Uterus (tissue), 4 donors: ENCODE results near the gene ARHGEF11. TPM values are rescaled to one million over a fixed set of nuclear protein-coding genes. Genes with fewer than 3 reads are reported as not detected.
A peak's percentile ranks its signal among the peaks of the same experiment; 100 is the strongest.

Experiments
- DNase-seq, 2 donors: peaks; one replicate each; pipeline ENCODE4 v3.0.0-alpha.2; 2019 to 2020
- H3K27ac ChIP-seq, 2 donors: fragments of 200-600 bp; sonication (generic); 1 replicate in 1 of 2; 2 replicates in 1 of 2; pipeline ENCODE4 v1.5.1; 2016 to 2018
- H3K27me3 ChIP-seq, 2 donors: fragments of 200-600 bp; sonication (generic); one replicate each; pipeline ENCODE4 v1.5.1; 2018 to 2019; ENCODE audit warnings: control low read depth in 1 of 2
- H3K36me3 ChIP-seq, 2 donors: fragments of 200-600 bp; sonication (generic); one replicate each; pipeline ENCODE4 v1.5.1; 2019; ENCODE audit warnings: control low read depth in 1 of 2
- H3K4me1 ChIP-seq, 2 donors: fragments of 200-600 bp; sonication (generic); one replicate each; pipeline ENCODE4 v1.5.1; 2018 to 2019; ENCODE audit warnings: control low read depth in 1 of 2
- H3K4me3 ChIP-seq, 2 donors: fragments of 200-600 bp; sonication (generic); 1 replicate in 1 of 2; 2 replicates in 1 of 2; pipeline ENCODE4 v1.5.1; 2018 to 2019; ENCODE audit warnings: mild to moderate bottlenecking in 1 of 2
- H3K9me3 ChIP-seq, 2 donors: fragments of 200-600 bp; sonication (generic); one replicate each; pipeline ENCODE4 v1.5.1; 2019; ENCODE audit warnings: control low read depth in 1 of 2
- CTCF ChIP-seq, 4 experiments: fragments of 200-600 bp in 2 of 4; fragments of 450-650 bp in 2 of 4; sonication (generic) in 2 of 4; IDR thresholded peaks; one replicate each; pipeline ENCODE4 v1.5.1; 2016 to 2019; ENCODE audit warnings: antibody characterized with exemption in 4 of 4, mild to moderate bottlenecking in 2 of 4, moderate library complexity in 1 of 4
- POLR2A ChIP-seq, 2 donors: fragments of 450-650 bp; IDR thresholded peaks; one replicate each; pipeline ENCODE4 v1.6.1; 2016; ENCODE audit warnings: antibody characterized with exemption in 2 of 2, mild to moderate bottlenecking in 1 of 2, moderate library complexity in 1 of 2
- intact Hi-C: fragments of 100-400 bp; cut with DNase I; formaldehyde crosslinking; loops from one replicate; pipeline ENCODE4 v1.15.1; 2023; ENCODE audit warnings: low total_unique reads
- total RNA-seq, 4 donors: library from RNA; depleted of rRNA in 3 of 4; stranded (reverse); fragments of >200 nt in 3 of 4; gene quantifications; one replicate each; pipeline versions ENCODE4 v1.1.0 to v1.2.4, GENCODE V29; 2014 to 2023
- donor health status: DM: yes; HTN: yes; CAD: no.

Gene ARHGEF11
- total RNA-seq, 4 donors from 2014 or later = 28.2 to 65.3 (median 40.5) TPM

GRCh38 chr1:156899956-156900718 lies 145.4 kb downstream of the ARHGEF11 start:
- Histone ChIP-seq H3K4me1 (peaks cover 0 to 11% of the 10 kb centered on the region in 2 donors), H3K36me3 (no peaks in the 10 kb centered on the region), H3K9me3 (no peaks in the 10 kb centered on the region), H3K27me3 (no peaks in the 10 kb centered on the region), H3K4me3 (no peak overlapping the region), H3K27ac (peak overlapping the region; percentile 42 to 97)
- no peak for DNase-seq
- intact Hi-C loops = no loop called here
- TF ChIP-seq POLR2A (IDR thresholded peaks at IDR 0.05) (no peak), CTCF (IDR thresholded peaks at IDR 0.05) (no peak)

- Histone ChIP-seq H3K4me1 (peaks cover 0 to 11% of the 10 kb centered on the region in 2 donors), H3K9me3 (no peaks in the 10 kb centered on the region), H3K4me3 (no peak overlapping the region), H3K36me3 (no peaks in the 10 kb centered on the region), H3K27me3 (no peaks in the 10 kb centered on the region), H3K27ac (peak overlapping the region; percentile 90 to 97)
- DNase-seq = no peak
- intact Hi-C loops = no loop called here
- TF ChIP-seq CTCF (IDR thresholded peaks at IDR 0.05) = no peak
- no peak for TF ChIP-seq POLR2A (IDR thresholded peaks at IDR 0.05)
Observed at GRCh38 chr1:156898971-156899664, 146.4 kb downstream of the ARHGEF11 start.

DNA sequence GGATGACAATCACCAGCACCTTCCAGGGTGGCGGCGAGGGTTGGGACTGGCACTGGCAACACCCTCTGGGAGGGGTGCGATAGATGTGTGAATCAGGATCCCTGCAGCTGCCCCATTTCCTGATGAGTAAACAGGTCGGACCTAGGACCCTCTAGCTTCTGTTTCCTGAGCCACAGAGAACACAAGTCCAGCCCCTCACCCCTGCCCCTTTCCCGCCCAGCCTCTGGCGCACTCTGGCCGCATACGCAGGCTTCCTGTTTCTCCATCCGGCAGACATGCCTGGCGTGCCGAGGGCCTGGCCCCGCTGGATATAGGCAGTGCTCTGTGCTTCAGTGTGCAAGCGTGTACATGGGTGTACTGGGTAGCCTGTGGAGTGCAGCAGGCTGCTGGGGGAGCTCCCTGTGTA lies 147.4 kb downstream of the ARHGEF11 start:
- H3K4me3 ChIP-seq = no peak overlapping the region
- DNase-seq = peak; percentile 47 to 60
- intact Hi-C loops = no loop called here
- H3K27ac ChIP-seq = peak overlapping the region; percentile 90 to 97
- TF ChIP-seq POLR2A (IDR thresholded peaks at IDR 0.05) (no peak), CTCF (IDR thresholded peaks at IDR 0.05) (no peak)
- H3K27me3 ChIP-seq = peaks cover 0 to 4% of the 10 kb centered on the region in 2 donors
- H3K9me3 ChIP-seq = no peaks in the 10 kb centered on the region
- H3K36me3 ChIP-seq = no peaks in the 10 kb centered on the region
- peaks cover 0 to 12% of the 10 kb centered on the region in 2 donors for H3K4me1 ChIP-seq

- intact Hi-C loops = no loop called here
- Histone ChIP-seq H3K9me3 (no peaks in the 10 kb centered on the region), H3K27me3 (peaks cover 0 to 4% of the 10 kb centered on the region in 2 donors)
Observed at GRCh38 chr1:156897078-156897825, 148.3 kb downstream of the ARHGEF11 start.

More at GRCh38 chr1:156897078-156897825, 148.3 kb downstream of the ARHGEF11 start:
- no peak for DNase-seq
- Histone ChIP-seq H3K36me3 (no peaks in the 10 kb centered on the region), H3K27ac (peak overlapping the region; percentile 90 to 97), H3K4me1 (peaks cover 0 to 17% of the 10 kb centered on the region in 2 donors), H3K4me3 (no peak overlapping the region)
- TF ChIP-seq POLR2A (IDR thresholded peaks at IDR 0.05) = no peak
- no peak for TF ChIP-seq CTCF (IDR thresholded peaks at IDR 0.05)
